ENCODE data around the gene SOX6.

- no peak for TF ChIP-seq CTCF (IDR thresholded peaks at IDR 0.05)
- TF ChIP-seq POLR2A (IDR thresholded peaks at IDR 0.05), result no peak
These were observed 297.0 kb downstream of the SOX6 start for GRCh38 chr11:16059332-16059731.
